HG03060 (cell line): ENCODE data around the gene CHST6.
"Not testable (repeated sequence)": the region's sequence is repeated elsewhere in the genome, so short reads cannot be mapped to it uniquely, and the experiment has no call there.

ENCODE experiments used
- ATAC-seq: cut with Tn5 transposase; IDR thresholded peaks from one replicate; pipeline ENCODE4 v1.9.1; 2021; ENCODE audit warnings: low read depth, moderate number of reproducible peaks; ENCODE audit not compliant: unreplicated experiment

The CHST6 gene

GRCh38 chr16:75452464-75453190 lies 42.6 kb downstream of the CHST6 start:
- ATAC-seq = no peak

- ATAC-seq = no peak
Observed at GRCh38 chr16:75446416-75446815, 48.8 kb downstream of the CHST6 start.

GRCh38 chr16:75445298-75445697 lies 49.9 kb downstream of the CHST6 start:
- no peak for ATAC-seq

GRCh38 chr16:75443298-75443697 lies 51.9 kb downstream of the CHST6 start:
- ATAC-seq = no peak

- peak; percentile 61 for ATAC-seq
Observed at GRCh38 chr16:75433732-75434413, 61.4 kb downstream of the CHST6 start.

- ATAC-seq = peak; percentile 84
Observed at GRCh38 chr16:75432828-75433731, 62.2 kb downstream of the CHST6 start, which contains the start of gene CFDP1. Gene CFDP1, minus strand, starts transcription at chr16:75433503. Its CDS starts 151 bp downstream, at chr16:75433352.

GRCh38 chr16:75429621-75430403 lies 65.4 kb downstream of the CHST6 start:
- ATAC-seq = no peak

GRCh38 chr16:75426524-75426923 lies 68.7 kb downstream of the CHST6 start:
- not testable (repeated sequence) for ATAC-seq

- not testable (repeated sequence) for ATAC-seq
Observed at GRCh38 chr16:75424105-75424762, 71.0 kb downstream of the CHST6 start.

- ATAC-seq = no peak
Observed at GRCh38 chr16:75423723-75424104, 71.5 kb downstream of the CHST6 start.
